ENCODE data around the gene NDOR1.

NDOR1 gene

GRCh38 chr9:137178939-137179630, 26.4 kb upstream of the NDOR1 start:
- no peak overlapping the region for H3K4me3 ChIP-seq (ENCODE audit: control insufficient read depth, low read depth, low read length)
- no peak for DNase-seq (ENCODE audit: low read depth)
- TF ChIP-seq CTCF (IDR thresholded peaks at IDR 0.05; ENCODE audit: control insufficient read depth, insufficient read depth, low read depth, low read length, missing control alignments) = no peak

- no peak for TF ChIP-seq CTCF (IDR thresholded peaks at IDR 0.05; ENCODE audit: control insufficient read depth, insufficient read depth, low read depth, low read length, missing control alignments)
- H3K4me3 ChIP-seq (ENCODE audit: control insufficient read depth, low read depth, low read length) = no peak overlapping the region
- no peak for DNase-seq (ENCODE audit: low read depth)
These were observed 25.7 kb upstream of the NDOR1 start for GRCh38 chr9:137179761-137180160.

GRCh38 chr9:137180491-137180890, 25.0 kb upstream of the NDOR1 start:
- no peak for TF ChIP-seq CTCF (IDR thresholded peaks at IDR 0.05; ENCODE audit: control insufficient read depth, insufficient read depth, low read depth, low read length, missing control alignments)
- DNase-seq (ENCODE audit: low read depth) = no peak
- H3K4me3 ChIP-seq (ENCODE audit: control insufficient read depth, low read depth, low read length) = no peak overlapping the region

- no peak for DNase-seq (ENCODE audit: low read depth)
- TF ChIP-seq CTCF (IDR thresholded peaks at IDR 0.05; ENCODE audit: control insufficient read depth, insufficient read depth, low read depth, low read length, missing control alignments) = no peak
These were observed 23.8 kb upstream of the NDOR1 start for GRCh38 chr9:137181680-137182079.

GRCh38 chr9:137182836-137183235, 22.7 kb upstream of the NDOR1 start:
- no peak for DNase-seq (ENCODE audit: low read depth)
- no peak overlapping the region for H3K4me3 ChIP-seq (ENCODE audit: control insufficient read depth, low read depth, low read length)
- no peak for TF ChIP-seq CTCF (IDR thresholded peaks at IDR 0.05; ENCODE audit: control insufficient read depth, insufficient read depth, low read depth, low read length, missing control alignments)

More at GRCh38 chr9:137181680-137182079, 23.8 kb upstream of the NDOR1 start:
- no peak overlapping the region for H3K4me3 ChIP-seq (ENCODE audit: control insufficient read depth, low read depth, low read length)

- no peak for TF ChIP-seq CTCF (IDR thresholded peaks at IDR 0.05; ENCODE audit: control insufficient read depth, insufficient read depth, low read depth, low read length, missing control alignments)
- no peak for DNase-seq (ENCODE audit: low read depth)
- no peak overlapping the region for H3K4me3 ChIP-seq (ENCODE audit: control insufficient read depth, low read depth, low read length)
These were observed 21.4 kb upstream of the NDOR1 start for GRCh38 chr9:137183980-137184595.

All from AG09309 (cell line).